ENCODE data around the gene ADIG. TPM values are rescaled to one million over a fixed set of nuclear protein-coding genes. Genes with fewer than 3 reads are reported as not detected.

The ADIG gene
- not detected for total RNA-seq
- not detected for polyA plus RNA-seq

GRCh38 chr20:38581013-38581412 is at the start of gene ADIG:
ADIG (plus strand) TSS chr20:38581197; CDS start chr20:38581251, 54 bp downstream.
- no peak for DNase-seq
- intact Hi-C loops (cut with DNase I) = no loop called here
- 60 to 72% methylated on average over 5 of the region's 5 CpGs for WGBS, 2 donors
- no peak within 1 kb of the TSS for H3K4me3 ChIP-seq
- H3K27me3 ChIP-seq = peaks cover 0 to 23% (median 0%) of the 10 kb centered on the region in 3 donors
- no peak within 1 kb of the TSS for H3K27ac ChIP-seq
- TF ChIP-seq POLR2A (IDR thresholded peaks at IDR 0.05) (no peak), EP300 (IDR thresholded peaks at IDR 0.05) (no peak), POLR2AphosphoS5 (IDR thresholded peaks at IDR 0.05) (no peak), CTCF (IDR thresholded peaks at IDR 0.05) (no peak)
- H3K9me3 ChIP-seq = no peaks in the 10 kb centered on the region
- H3K36me3 ChIP-seq = peaks cover 0 to 15% (median 2%) of the 10 kb centered on the region in 4 donors
- H3K4me1 ChIP-seq = no peaks in the 10 kb centered on the region

GRCh38 chr20:38534756-38535155 is 46.2 kb upstream of the ADIG start:
- intact Hi-C loops (cut with DNase I) = no loop called here
- WGBS, 2 donors = 93 to 95% methylated on average over 11 of the region's 11 CpGs
- H3K4me1 ChIP-seq = no peaks in the 10 kb centered on the region
- no peak for DNase-seq
- peaks cover 8 to 99% (median 47%) of the 10 kb centered on the region in 4 donors for H3K36me3 ChIP-seq
- no peaks in the 10 kb centered on the region for H3K27me3 ChIP-seq
- TF ChIP-seq EP300 (IDR thresholded peaks at IDR 0.05) (no peak), POLR2AphosphoS5 (IDR thresholded peaks at IDR 0.05) (no peak), POLR2A (IDR thresholded peaks at IDR 0.05) (no peak), CTCF (IDR thresholded peaks at IDR 0.05) (no peak)
- H3K27ac ChIP-seq = no peak overlapping the region
- H3K4me3 ChIP-seq = no peak overlapping the region
- no peaks in the 10 kb centered on the region for H3K9me3 ChIP-seq

- Histone ChIP-seq H3K27me3 (no peaks in the 10 kb centered on the region), H3K4me3 (no peak overlapping the region), H3K4me1 (no peaks in the 10 kb centered on the region), H3K36me3 (peaks cover 13 to 100% (median 52%) of the 10 kb centered on the region in 4 donors), H3K27ac (no peak overlapping the region), H3K9me3 (no peaks in the 10 kb centered on the region)
- DNase-seq = no peak
- 98 to 99% methylated on average over 2 of the region's 2 CpGs for WGBS, 2 donors
- intact Hi-C loops (cut with DNase I) = no loop called here
- TF ChIP-seq POLR2AphosphoS5 (IDR thresholded peaks at IDR 0.05) = no peak
These were observed 44.7 kb upstream of the ADIG start for GRCh38 chr20:38536310-38536709.

GRCh38 chr20:38537176-38537575 is 43.8 kb upstream of the ADIG start:
- WGBS, 2 donors = 98 to 100% methylated on average over 1 of the region's 1 CpG
- H3K27me3 ChIP-seq = no peaks in the 10 kb centered on the region

GRCh38 chr20:38538789-38539188 is 42.2 kb upstream of the ADIG start:
- H3K4me3 ChIP-seq = no peak overlapping the region
- intact Hi-C loops (cut with DNase I) = no loop called here
- TF ChIP-seq CTCF (IDR thresholded peaks at IDR 0.05) (no peak), POLR2AphosphoS5 (IDR thresholded peaks at IDR 0.05) (no peak), EP300 (IDR thresholded peaks at IDR 0.05) (no peak), POLR2A (IDR thresholded peaks at IDR 0.05) (no peak)
- no peak overlapping the region for H3K27ac ChIP-seq
- H3K27me3 ChIP-seq = no peaks in the 10 kb centered on the region
- peaks cover 0 to 10% (median 4%) of the 10 kb centered on the region in 4 donors for H3K4me1 ChIP-seq
- DNase-seq = no peak
- peaks cover 11 to 94% (median 37%) of the 10 kb centered on the region in 4 donors for H3K36me3 ChIP-seq
- no peaks in the 10 kb centered on the region for H3K9me3 ChIP-seq
- WGBS, 2 donors = 83 to 94% methylated on average over 2 of the region's 2 CpGs

More at GRCh38 chr20:38537176-38537575, 43.8 kb upstream of the ADIG start:
- DNase-seq = no peak
- H3K4me1 ChIP-seq = no peaks in the 10 kb centered on the region
- H3K27ac ChIP-seq = no peak overlapping the region
- intact Hi-C loops (cut with DNase I) = no loop called here
- H3K36me3 ChIP-seq = peaks cover 15 to 99% (median 48%) of the 10 kb centered on the region in 4 donors
- no peak overlapping the region for H3K4me3 ChIP-seq
- TF ChIP-seq POLR2A (IDR thresholded peaks at IDR 0.05) = no peak
- TF ChIP-seq EP300 (IDR thresholded peaks at IDR 0.05) = no peak
- no peak for TF ChIP-seq POLR2AphosphoS5 (IDR thresholded peaks at IDR 0.05)
- no peak for TF ChIP-seq CTCF (IDR thresholded peaks at IDR 0.05)
- H3K9me3 ChIP-seq = no peaks in the 10 kb centered on the region

All from sigmoid colon (tissue), 7 donors.